ENCODE results near the gene EFR3B. TPM values are rescaled to one million over a fixed set of nuclear protein-coding genes. Genes with fewer than 3 reads are reported as not detected.
A peak's percentile ranks its signal among the peaks of the same experiment; 100 is the strongest.

The EFR3B gene
- total RNA-seq, 1 donor from 2014 or later: 40.7 TPM

DNA sequence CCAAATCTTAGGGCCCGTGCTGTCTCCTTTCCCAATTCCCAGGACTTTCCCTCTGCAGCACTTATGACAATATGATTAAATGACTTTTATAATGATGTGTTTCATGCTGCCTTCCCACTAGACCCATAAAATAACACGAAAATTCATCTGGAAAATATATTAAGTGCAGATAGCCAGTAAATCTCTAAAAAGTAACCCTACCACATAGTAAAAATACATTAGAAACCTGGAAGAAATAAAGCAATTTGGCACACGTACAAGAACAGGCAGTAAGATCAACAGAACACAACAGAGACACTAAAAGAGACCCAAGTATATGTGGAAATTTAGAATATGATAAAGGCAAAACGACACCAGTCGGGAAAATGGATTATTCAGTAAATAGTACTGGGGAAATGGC, 156.7 kb downstream of the EFR3B start:
- TF ChIP-seq, protein P1, sequence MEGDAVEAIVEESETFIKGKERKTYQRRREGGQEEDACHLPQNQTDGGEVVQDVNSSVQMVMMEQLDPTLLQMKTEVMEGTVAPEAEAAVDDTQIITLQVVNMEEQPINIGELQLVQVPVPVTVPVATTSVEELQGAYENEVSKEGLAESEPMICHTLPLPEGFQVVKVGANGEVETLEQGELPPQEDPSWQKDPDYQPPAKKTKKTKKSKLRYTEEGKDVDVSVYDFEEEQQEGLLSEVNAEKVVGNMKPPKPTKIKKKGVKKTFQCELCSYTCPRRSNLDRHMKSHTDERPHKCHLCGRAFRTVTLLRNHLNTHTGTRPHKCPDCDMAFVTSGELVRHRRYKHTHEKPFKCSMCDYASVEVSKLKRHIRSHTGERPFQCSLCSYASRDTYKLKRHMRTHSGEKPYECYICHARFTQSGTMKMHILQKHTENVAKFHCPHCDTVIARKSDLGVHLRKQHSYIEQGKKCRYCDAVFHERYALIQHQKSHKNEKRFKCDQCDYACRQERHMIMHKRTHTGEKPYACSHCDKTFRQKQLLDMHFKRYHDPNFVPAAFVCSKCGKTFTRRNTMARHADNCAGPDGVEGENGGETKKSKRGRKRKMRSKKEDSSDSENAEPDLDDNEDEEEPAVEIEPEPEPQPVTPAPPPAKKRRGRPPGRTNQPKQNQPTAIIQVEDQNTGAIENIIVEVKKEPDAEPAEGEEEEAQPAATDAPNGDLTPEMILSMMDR (conservative IDR thresholded peaks at IDR 0.05): no peak
- H3K27me3 Mint-ChIP-seq (ENCODE audit: low read depth): peaks cover 2% of the 10 kb centered on the region
- no peaks in the 10 kb centered on the region for H3K36me3 Mint-ChIP-seq (ENCODE audit: low read depth)
- no peak overlapping the region for H3K27ac Mint-ChIP-seq (ENCODE audit: unreplicated experiment)
- H3K4me1 Mint-ChIP-seq: peaks cover 32% of the 10 kb centered on the region
- H3K9me3 Mint-ChIP-seq: no peaks in the 10 kb centered on the region
- no peak overlapping the region for H3K4me3 Mint-ChIP-seq
- DNase-seq (ENCODE audit: low read depth, low spot score): no peak

DNA sequence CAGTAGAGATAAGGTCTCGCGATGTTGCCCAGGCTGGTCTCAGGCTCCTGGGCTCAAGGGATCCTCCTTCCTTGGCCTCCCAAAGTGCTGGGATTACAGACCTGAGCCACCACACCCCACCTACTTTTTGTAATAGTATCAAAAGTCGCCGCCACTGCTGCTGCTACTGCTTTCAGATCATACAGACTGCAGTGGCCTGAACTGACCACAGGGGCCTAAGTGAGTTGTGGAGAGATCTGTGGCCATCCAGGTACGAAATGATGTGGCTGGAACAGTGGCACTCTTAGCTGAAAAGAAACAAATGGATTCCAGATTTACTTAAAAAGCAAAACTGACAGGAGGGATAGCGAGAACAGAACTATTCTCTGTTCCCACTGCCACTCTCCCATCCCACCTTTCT, 159.4 kb downstream of the EFR3B start:
- H3K4me3 Mint-ChIP-seq: no peak overlapping the region
- H3K27me3 Mint-ChIP-seq (ENCODE audit: low read depth): no peaks in the 10 kb centered on the region
- peaks cover 22% of the 10 kb centered on the region for H3K4me1 Mint-ChIP-seq
- no peak overlapping the region for H3K27ac Mint-ChIP-seq (ENCODE audit: unreplicated experiment)
- DNase-seq (ENCODE audit: low read depth, low spot score): no peak
- H3K9me3 Mint-ChIP-seq: no peaks in the 10 kb centered on the region
- TF ChIP-seq, protein P1 (conservative IDR thresholded peaks at IDR 0.05): peak; percentile 47
- H3K36me3 Mint-ChIP-seq (ENCODE audit: low read depth): no peaks in the 10 kb centered on the region

DNA sequence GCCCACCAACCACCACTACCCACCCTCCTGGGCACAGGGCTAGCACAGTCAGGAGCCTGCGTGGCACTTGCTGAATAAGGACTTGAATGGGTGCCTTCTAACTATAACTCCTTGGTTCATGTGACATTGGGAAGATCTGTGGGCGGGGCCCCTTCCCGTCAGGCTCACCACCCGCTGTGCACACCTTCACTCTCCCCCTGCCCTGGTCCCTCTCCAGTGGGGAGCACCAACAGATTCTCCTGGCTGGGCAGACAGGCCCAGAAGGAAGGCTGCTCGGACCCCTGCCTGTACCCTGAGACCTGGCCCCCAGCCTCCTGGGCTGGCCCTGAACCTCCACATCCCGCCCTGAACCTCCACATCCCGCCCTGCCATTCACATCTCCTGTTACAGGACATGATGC, 159.9 kb downstream of the EFR3B start:
- H3K27ac Mint-ChIP-seq (ENCODE audit: unreplicated experiment): no peak overlapping the region
- TF ChIP-seq, protein P1 (conservative IDR thresholded peaks at IDR 0.05): no peak
- H3K27me3 Mint-ChIP-seq (ENCODE audit: low read depth): no peaks in the 10 kb centered on the region
- H3K4me3 Mint-ChIP-seq: no peak overlapping the region
- DNase-seq (ENCODE audit: low read depth, low spot score): no peak
- H3K9me3 Mint-ChIP-seq: no peaks in the 10 kb centered on the region
- peaks cover 18% of the 10 kb centered on the region for H3K4me1 Mint-ChIP-seq
- H3K36me3 Mint-ChIP-seq (ENCODE audit: low read depth): no peaks in the 10 kb centered on the region

DNA sequence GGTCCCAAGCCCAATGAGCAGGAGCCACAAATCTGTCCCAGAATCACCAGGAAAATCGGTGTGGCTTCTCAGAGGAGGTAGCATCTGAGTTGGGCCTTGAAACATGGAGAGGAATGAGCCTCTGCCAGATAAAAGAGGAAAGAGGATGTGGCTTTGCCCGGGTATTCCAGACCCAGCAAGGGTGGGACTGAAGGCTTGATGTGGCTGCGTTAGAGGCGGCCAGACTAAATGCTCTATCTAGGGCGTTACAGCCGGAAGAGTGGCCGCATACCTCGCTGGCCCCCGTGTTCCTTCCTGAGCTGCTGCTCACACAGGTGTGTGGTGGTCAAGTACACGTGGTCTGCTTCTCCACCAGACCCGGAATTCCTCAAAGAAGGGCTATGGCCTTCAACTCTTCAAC, 160.4 kb downstream of the EFR3B start:
- H3K9me3 Mint-ChIP-seq: no peaks in the 10 kb centered on the region
- no peak for DNase-seq (ENCODE audit: low read depth, low spot score)
- H3K36me3 Mint-ChIP-seq (ENCODE audit: low read depth): no peaks in the 10 kb centered on the region
- H3K4me1 Mint-ChIP-seq: peaks cover 17% of the 10 kb centered on the region
- H3K4me3 Mint-ChIP-seq: no peak overlapping the region
- H3K27me3 Mint-ChIP-seq (ENCODE audit: low read depth): no peaks in the 10 kb centered on the region
- peak overlapping the region; percentile 63 for H3K27ac Mint-ChIP-seq (ENCODE audit: unreplicated experiment)
- TF ChIP-seq, protein P1 (conservative IDR thresholded peaks at IDR 0.05): no peak

DNA sequence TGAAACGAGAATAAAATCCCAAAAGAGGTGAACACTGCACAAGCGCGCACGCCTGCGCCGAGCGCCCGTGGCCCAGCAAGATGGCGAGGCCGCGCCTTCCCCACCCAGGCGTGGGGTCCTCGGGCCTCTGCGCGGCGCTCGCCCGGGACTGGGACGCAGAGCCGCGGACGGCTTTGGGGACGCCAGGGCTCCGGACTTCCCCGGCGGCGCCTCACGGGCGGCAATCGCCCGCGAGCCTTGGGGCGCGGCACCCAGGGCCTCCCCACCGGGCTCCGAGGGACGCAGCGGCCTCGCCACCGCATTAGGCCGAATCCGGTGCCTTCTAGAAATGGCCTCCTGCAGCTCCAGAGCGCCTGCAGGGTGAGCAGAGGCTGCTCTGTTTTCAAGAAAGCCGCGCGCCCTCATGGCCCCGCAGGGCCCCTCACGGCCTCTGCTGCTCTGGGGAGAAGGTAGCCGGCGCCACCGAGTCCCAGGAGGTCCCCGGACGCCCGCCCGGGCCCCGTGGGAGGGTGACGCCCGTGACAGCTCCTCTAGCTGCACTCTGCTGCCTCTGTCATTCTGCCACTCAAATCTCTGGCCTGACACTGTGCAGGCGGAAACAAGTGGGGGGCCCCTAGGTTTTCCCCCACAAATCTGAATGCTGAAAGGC, 162.4 kb downstream of the EFR3B start:
- DNase-seq (ENCODE audit: low read depth, low spot score): no peak
- no peak overlapping the region for H3K27ac Mint-ChIP-seq (ENCODE audit: unreplicated experiment)

More for the DNA sequence above, 162.4 kb downstream of the EFR3B start:
- no peaks in the 10 kb centered on the region for H3K9me3 Mint-ChIP-seq
- no peak overlapping the region for H3K4me3 Mint-ChIP-seq
- no peaks in the 10 kb centered on the region for H3K36me3 Mint-ChIP-seq (ENCODE audit: low read depth)
- TF ChIP-seq, protein P1 (conservative IDR thresholded peaks at IDR 0.05): no peak
- H3K27me3 Mint-ChIP-seq (ENCODE audit: low read depth): no peaks in the 10 kb centered on the region
- peaks cover 5% of the 10 kb centered on the region for H3K4me1 Mint-ChIP-seq

Data from neural crest cell (in vitro differentiated cells).